GM18520 (cell line): ENCODE results near the gene FMO3.

Experiments
- ATAC-seq: cut with Tn5 transposase; IDR thresholded peaks from one replicate; pipeline ENCODE4 v1.9.1; 2021; ENCODE audit not compliant: unreplicated experiment

FMO3 gene

GRCh38 chr1:171115280-171115897 lies 24.7 kb downstream of the FMO3 start:
- no peak for ATAC-seq

- ATAC-seq, result no peak
Measured at GRCh38 chr1:171116676-171117075, 26.0 kb downstream of the FMO3 start.

- ATAC-seq, result no peak
Measured at GRCh38 chr1:171117085-171117484, 26.4 kb downstream of the FMO3 start.

GRCh38 chr1:171119648-171120047 lies 28.9 kb downstream of the FMO3 start:
- ATAC-seq, result no peak

GRCh38 chr1:171122299-171122698 lies 31.6 kb downstream of the FMO3 start:
- no peak for ATAC-seq

- no peak for ATAC-seq
Measured at GRCh38 chr1:171122893-171123292, 32.2 kb downstream of the FMO3 start.

GRCh38 chr1:171126504-171126903 lies 35.8 kb downstream of the FMO3 start:
- ATAC-seq, result no peak

GRCh38 chr1:171127099-171127498 lies 36.4 kb downstream of the FMO3 start:
- ATAC-seq, result no peak

- ATAC-seq, result no peak
Measured at GRCh38 chr1:171127501-171127900, 36.8 kb downstream of the FMO3 start.

GRCh38 chr1:171128463-171128862 lies 37.8 kb downstream of the FMO3 start:
- no peak for ATAC-seq

GRCh38 chr1:171134204-171134923 lies 43.7 kb downstream of the FMO3 start:
- ATAC-seq, result no peak

GRCh38 chr1:171137580-171137979 lies 46.9 kb downstream of the FMO3 start:
- ATAC-seq, result no peak

GRCh38 chr1:171138980-171139379 lies 48.3 kb downstream of the FMO3 start:
- ATAC-seq, result no peak

GRCh38 chr1:171139890-171140289 lies 49.2 kb downstream of the FMO3 start:
- no peak for ATAC-seq

- no peak for ATAC-seq
Measured at GRCh38 chr1:171140401-171140800, 49.7 kb downstream of the FMO3 start.

- ATAC-seq, result no peak
Measured at GRCh38 chr1:171140956-171141687, 50.4 kb downstream of the FMO3 start.

- no peak for ATAC-seq
Measured at GRCh38 chr1:171141688-171142415, 51.1 kb downstream of the FMO3 start.

- ATAC-seq, result no peak
Measured at GRCh38 chr1:171142416-171143385, 52.0 kb downstream of the FMO3 start.

- ATAC-seq, result no peak
Measured at GRCh38 chr1:171150156-171150555, 59.5 kb downstream of the FMO3 start.

- no peak for ATAC-seq
Measured at GRCh38 chr1:171152549-171152948, 61.8 kb downstream of the FMO3 start.
